GM10266 (cell line): ENCODE measurements around the gene SYNE3.

Experiments
- DNase-seq: peaks from one replicate; pipeline ENCODE4 v3.0.0; 2012; ENCODE audit errors: extremely low spot score
- CTCF ChIP-seq: IDR thresholded peaks from 2 replicates; pipeline ENCODE4 v1.5.1; 2012; ENCODE audit warnings: mild to moderate bottlenecking, low read depth; ENCODE audit not compliant: control insufficient read depth, insufficient read depth; ENCODE audit errors: missing control alignments

SYNE3 gene

GRCh38 chr14:95484296-95484695 is 32.2 kb downstream of the SYNE3 start:
- no peak for TF ChIP-seq CTCF
- DNase-seq: no peak

GRCh38 chr14:95483309-95484165 is 32.9 kb downstream of the SYNE3 start:
- no peak for TF ChIP-seq CTCF

GRCh38 chr14:95482627-95483308 is 33.7 kb downstream of the SYNE3 start:
- DNase-seq: no peak
- TF ChIP-seq CTCF: no peak

More at GRCh38 chr14:95483309-95484165, 32.9 kb downstream of the SYNE3 start:
- DNase-seq: no peak

GRCh38 chr14:95481391-95482022 is 34.9 kb downstream of the SYNE3 start:
- DNase-seq: no peak
- no peak for TF ChIP-seq CTCF

DNA sequence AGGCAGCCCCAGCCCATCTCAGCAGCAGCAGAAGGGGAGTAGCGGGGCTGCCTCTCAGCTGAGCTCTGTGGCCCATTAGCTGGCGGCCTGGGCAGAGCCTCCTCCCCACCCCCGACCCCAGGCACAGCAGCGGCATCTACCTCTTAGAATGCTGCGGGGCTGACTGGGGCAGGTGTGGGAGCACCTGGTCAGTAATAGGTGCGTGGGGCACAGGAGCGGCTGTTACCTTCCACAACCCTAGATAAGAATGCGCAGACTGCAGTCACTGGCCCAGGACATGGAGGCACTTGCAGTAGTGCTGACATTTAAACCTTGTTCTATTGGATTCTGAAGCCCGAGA is 35.6 kb downstream of the SYNE3 start:
- TF ChIP-seq CTCF: no peak
- DNase-seq: no peak

GRCh38 chr14:95480109-95480886 is 36.2 kb downstream of the SYNE3 start:
- peak; percentile 65 for DNase-seq
- TF ChIP-seq CTCF: no peak

GRCh38 chr14:95479494-95479893 is 37.0 kb downstream of the SYNE3 start:
- no peak for DNase-seq
- TF ChIP-seq CTCF: no peak
